ENCODE data around the gene SRBD1.

- no peak for TF ChIP-seq CTCF (conservative IDR thresholded peaks at IDR 0.05 in 1 of 2, IDR thresholded peaks at IDR 0.05 in 1 of 2; ENCODE audit: extremely low read depth in 1 of 2, insufficient read depth in 1 of 2, low read depth in 1 of 2, low read length in 2 of 2)
- no peak for TF ChIP-seq EZH2 (IDR thresholded peaks at IDR 0.05; ENCODE audit: borderline replicate concordance, low read length)
Observed at GRCh38 chr2:45497355-45497754, 113.7 kb downstream of the SRBD1 start.
